Endothelial cell of umbilical vein (primary cell): ENCODE measurements around the gene RNU6-9.

Source experiments
- POLR2AphosphoS5 ChIP-seq: IDR thresholded peaks from 2 replicates; pipeline ENCODE4 v1.6.1; 2012; ENCODE audit warnings: low read depth, mild to moderate bottlenecking, control low read depth, low read length, moderate library complexity; ENCODE audit not compliant: insufficient read depth
- TF ChIP-seq, protein P1 (sequence below), 2 donors: IDR thresholded peaks; 1 replicate in 1 of 2; 2 replicates in 1 of 2; pipeline ENCODE4 v1.5.1; 2011; ENCODE audit warnings: low read length in 2 of 2, mild to moderate bottlenecking in 2 of 2, moderate library complexity in 2 of 2, control low read depth in 1 of 2, inconsistent platforms in 1 of 2, low read depth in 1 of 2; ENCODE audit not compliant: insufficient read depth in 1 of 2; ENCODE audit errors: extremely low read depth in 1 of 2

- no peak for TF ChIP-seq POLR2AphosphoS5
- TF ChIP-seq, protein P1, sequence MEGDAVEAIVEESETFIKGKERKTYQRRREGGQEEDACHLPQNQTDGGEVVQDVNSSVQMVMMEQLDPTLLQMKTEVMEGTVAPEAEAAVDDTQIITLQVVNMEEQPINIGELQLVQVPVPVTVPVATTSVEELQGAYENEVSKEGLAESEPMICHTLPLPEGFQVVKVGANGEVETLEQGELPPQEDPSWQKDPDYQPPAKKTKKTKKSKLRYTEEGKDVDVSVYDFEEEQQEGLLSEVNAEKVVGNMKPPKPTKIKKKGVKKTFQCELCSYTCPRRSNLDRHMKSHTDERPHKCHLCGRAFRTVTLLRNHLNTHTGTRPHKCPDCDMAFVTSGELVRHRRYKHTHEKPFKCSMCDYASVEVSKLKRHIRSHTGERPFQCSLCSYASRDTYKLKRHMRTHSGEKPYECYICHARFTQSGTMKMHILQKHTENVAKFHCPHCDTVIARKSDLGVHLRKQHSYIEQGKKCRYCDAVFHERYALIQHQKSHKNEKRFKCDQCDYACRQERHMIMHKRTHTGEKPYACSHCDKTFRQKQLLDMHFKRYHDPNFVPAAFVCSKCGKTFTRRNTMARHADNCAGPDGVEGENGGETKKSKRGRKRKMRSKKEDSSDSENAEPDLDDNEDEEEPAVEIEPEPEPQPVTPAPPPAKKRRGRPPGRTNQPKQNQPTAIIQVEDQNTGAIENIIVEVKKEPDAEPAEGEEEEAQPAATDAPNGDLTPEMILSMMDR (IDR thresholded peaks at IDR 0.05; ENCODE audit: extremely low read depth in 1 of 2, insufficient read depth in 1 of 2, low read depth in 1 of 2, low read length in 2 of 2), result no peak
Observed at GRCh38 chr19:919199-920050, 26.1 kb downstream of the RNU6-9 start.
